WERI-Rb-1 (cell line): ENCODE data around the gene SLC39A10.

Experiments
- DNase-seq: peaks from one replicate; pipeline ENCODE4 v3.0.0-alpha.2; 2020
- H3K27ac ChIP-seq: fragments of 250-450 bp; sonication (Bioruptor Pico); 2 replicates; pipeline ENCODE4 v1.5.1; 2020; ENCODE audit warnings: mild to moderate bottlenecking, moderate library complexity
- H3K27me3 ChIP-seq: fragments of 250-450 bp; sonication (Bioruptor Pico); 2 replicates; pipeline ENCODE4 v1.5.1; 2021; ENCODE audit warnings: mild to moderate bottlenecking, low read depth, moderate library complexity; ENCODE audit not compliant: insufficient read depth, severe bottlenecking
- H3K36me3 ChIP-seq: fragments of 250-450 bp; sonication (Bioruptor Pico); 2 replicates; pipeline ENCODE4 v1.5.1; 2020; ENCODE audit warnings: mild to moderate bottlenecking, moderate library complexity
- H3K4me3 ChIP-seq: 2 replicates; pipeline ENCODE4 v1.5.1; 2011; ENCODE audit warnings: low read depth, mild to moderate bottlenecking, control low read depth, low read length
- H3K9me3 ChIP-seq: fragments of 250-450 bp; sonication (Bioruptor Pico); 2 replicates; pipeline ENCODE4 v1.5.1; 2021; ENCODE audit warnings: mild to moderate bottlenecking, moderate library complexity; ENCODE audit not compliant: severe bottlenecking
- CTCF ChIP-seq: IDR thresholded peaks from 2 replicates; pipeline ENCODE4 v1.5.1; 2011; ENCODE audit warnings: low read depth, mild to moderate bottlenecking, control low read depth, inconsistent platforms, low read length

SLC39A10 gene

GRCh38 chr2:195779491-195779890 lies 122.5 kb downstream of the SLC39A10 start:
- Histone ChIP-seq H3K27ac (no peak overlapping the region), H3K27me3 (no peaks in the 10 kb centered on the region), H3K4me3 (no peak overlapping the region), H3K36me3 (no peaks in the 10 kb centered on the region), H3K9me3 (no peaks in the 10 kb centered on the region)
- TF ChIP-seq CTCF = no peak
- no peak for DNase-seq

GRCh38 chr2:195782156-195782555 lies 125.1 kb downstream of the SLC39A10 start:
- TF ChIP-seq CTCF = no peak
- H3K4me3 ChIP-seq = no peak overlapping the region
- no peak overlapping the region for H3K27ac ChIP-seq
- DNase-seq = no peak
- H3K9me3 ChIP-seq = no peaks in the 10 kb centered on the region
- H3K27me3 ChIP-seq = no peaks in the 10 kb centered on the region
- H3K36me3 ChIP-seq = no peaks in the 10 kb centered on the region
